AG09309 (cell line): ENCODE data around the gene ZSWIM6.

Experiments used
- DNase-seq: peaks from one replicate; pipeline ENCODE4 v3.0.0-alpha.2; 2010; ENCODE audit warnings: low read depth
- H3K4me3 ChIP-seq: 2 replicates; pipeline ENCODE4 v1.5.1; 2011; ENCODE audit warnings: mild to moderate bottlenecking, low read depth, low read length, moderate library complexity; ENCODE audit not compliant: control insufficient read depth
- TF ChIP-seq, protein P1 (sequence below): IDR thresholded peaks from 2 replicates; pipeline ENCODE4 v1.5.1; 2011; ENCODE audit warnings: mild to moderate bottlenecking, low read depth, low read length, inconsistent platforms; ENCODE audit not compliant: insufficient read depth, control insufficient read depth; ENCODE audit errors: missing control alignments

The ZSWIM6 gene

DNA sequence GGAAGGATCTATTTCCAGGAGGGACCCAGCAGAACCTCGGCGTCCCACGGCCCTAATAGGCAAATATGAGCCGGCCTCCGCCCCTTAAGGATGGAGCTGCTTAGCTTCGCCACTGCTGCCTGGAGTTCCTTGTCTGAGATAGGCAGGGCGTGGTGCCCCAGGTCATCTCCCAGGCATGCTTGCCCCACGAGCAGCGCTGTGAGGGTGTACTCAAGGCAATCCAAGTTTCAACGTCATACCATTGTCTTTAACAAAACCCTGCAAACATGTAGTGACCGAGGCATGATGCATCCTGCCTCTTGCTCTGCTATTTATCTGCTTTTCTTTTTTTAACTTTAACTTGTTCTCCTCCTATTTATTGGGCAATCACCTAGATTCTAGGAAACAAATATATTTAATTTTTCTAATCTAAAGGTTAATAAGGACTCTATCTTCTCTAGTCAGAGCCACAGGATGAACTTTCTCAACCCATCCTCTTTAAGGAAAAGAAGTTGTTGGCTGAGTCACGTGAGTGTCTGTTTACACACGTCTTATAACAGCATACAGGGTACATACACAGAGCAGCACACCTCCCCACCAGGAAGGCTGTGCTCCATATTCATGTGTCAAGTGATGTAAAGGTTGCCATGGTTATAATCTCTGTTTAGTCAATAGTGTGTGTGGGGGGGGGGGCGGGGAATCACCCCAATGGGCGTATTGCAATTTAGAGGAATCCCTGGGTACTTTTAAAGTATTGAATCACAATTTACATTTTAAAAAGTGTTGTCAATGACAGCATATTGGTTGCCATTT is 27.3 kb upstream of the ZSWIM6 start:
- H3K4me3 ChIP-seq = no peak overlapping the region

DNA sequence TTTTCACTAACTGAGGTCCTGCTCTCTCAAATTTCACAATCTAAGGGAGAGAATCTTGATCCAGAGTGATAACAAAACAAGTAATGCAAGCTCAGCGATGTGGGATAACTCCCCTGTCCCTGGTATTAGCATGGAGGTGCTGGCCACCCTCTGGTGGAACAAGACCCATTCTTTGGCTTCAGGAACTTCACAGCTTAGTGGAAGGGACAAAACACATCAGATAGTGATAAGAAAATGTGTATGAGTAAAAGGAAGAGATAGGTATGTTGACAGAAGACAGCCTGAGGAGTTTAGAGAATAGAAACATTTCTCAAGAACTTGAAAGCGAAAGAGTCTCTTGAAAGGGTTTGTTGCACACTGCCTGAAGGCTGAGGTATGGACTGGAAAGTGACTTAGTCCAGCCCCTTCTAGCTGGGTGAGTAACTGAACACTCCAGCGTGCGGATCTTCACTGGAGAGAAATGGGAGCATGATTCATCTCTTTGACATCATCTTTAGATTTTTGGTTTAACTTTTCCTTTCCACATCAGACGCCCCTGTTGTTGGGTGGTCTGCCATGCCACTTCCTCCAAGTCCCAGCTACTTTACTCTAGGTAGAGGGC is 25.4 kb upstream of the ZSWIM6 start:
- TF ChIP-seq, protein P1, sequence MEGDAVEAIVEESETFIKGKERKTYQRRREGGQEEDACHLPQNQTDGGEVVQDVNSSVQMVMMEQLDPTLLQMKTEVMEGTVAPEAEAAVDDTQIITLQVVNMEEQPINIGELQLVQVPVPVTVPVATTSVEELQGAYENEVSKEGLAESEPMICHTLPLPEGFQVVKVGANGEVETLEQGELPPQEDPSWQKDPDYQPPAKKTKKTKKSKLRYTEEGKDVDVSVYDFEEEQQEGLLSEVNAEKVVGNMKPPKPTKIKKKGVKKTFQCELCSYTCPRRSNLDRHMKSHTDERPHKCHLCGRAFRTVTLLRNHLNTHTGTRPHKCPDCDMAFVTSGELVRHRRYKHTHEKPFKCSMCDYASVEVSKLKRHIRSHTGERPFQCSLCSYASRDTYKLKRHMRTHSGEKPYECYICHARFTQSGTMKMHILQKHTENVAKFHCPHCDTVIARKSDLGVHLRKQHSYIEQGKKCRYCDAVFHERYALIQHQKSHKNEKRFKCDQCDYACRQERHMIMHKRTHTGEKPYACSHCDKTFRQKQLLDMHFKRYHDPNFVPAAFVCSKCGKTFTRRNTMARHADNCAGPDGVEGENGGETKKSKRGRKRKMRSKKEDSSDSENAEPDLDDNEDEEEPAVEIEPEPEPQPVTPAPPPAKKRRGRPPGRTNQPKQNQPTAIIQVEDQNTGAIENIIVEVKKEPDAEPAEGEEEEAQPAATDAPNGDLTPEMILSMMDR = no peak
- H3K4me3 ChIP-seq = peak overlapping the region; percentile 14
- peak; percentile 59 for DNase-seq

More for the DNA sequence above, 27.3 kb upstream of the ZSWIM6 start:
- DNase-seq = no peak
- TF ChIP-seq, protein P1 = no peak

DNA sequence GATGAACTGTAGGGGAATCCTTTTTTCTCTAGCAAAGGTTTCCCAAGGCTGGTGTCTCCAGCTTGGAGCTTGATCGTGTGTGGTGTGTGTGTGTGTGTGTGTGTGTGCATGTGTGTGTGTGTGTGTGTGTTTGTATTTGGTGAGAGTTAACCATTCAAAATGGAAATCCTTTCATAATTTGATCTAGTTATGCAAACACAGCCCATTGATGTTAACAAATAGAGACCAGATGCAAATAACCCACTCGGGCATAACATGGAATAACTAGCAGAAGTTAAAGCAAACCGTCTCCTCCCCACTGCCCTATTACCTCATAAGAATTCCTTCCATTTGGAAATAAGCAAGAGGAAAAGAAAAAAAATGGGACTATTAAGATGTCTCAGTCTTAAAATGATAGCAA is 24.9 kb upstream of the ZSWIM6 start:
- TF ChIP-seq, protein P1 = no peak
- no peak for DNase-seq
- H3K4me3 ChIP-seq = peak overlapping the region; percentile 14

DNA sequence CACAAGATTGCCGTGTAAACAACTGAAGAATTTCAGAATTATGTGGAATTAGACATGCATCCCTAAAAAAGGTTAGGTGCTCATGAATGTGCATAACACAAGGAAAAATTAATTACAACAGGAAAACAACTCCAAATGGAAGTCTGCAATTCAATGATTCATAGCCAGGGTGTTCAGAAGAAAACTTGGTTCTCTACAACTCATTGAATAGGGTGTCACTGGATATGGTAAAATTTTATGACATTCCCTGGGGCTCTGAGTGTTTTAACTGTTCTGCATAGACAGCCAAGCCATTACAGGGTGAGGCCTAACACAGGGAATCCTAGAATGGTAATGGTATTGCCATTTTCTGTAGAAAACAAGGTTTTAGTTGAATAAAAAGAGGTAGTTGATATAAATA is 24.4 kb upstream of the ZSWIM6 start:
- H3K4me3 ChIP-seq = no peak overlapping the region
- TF ChIP-seq, protein P1 = no peak
- DNase-seq = no peak

DNA sequence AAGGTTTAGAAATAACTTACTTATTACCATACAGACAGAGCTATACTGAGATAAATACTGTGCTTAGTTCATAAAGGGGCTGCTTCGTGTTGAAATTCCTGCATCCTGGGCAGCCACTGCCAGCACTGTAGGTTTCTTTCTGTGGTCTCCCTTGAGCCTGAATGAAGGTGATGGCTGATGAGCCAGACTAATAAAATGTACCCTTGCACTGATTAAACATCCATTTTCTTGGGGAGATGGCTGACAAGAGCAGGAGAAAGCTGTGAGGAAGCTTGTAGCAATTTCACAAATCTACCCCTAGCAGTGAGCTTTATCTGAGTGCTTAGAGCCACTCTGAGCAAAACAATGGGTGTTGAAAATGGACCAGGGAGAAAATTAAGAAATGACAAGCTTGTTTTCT is 23.3 kb upstream of the ZSWIM6 start:
- DNase-seq = no peak
- TF ChIP-seq, protein P1 = no peak
- no peak overlapping the region for H3K4me3 ChIP-seq

DNA sequence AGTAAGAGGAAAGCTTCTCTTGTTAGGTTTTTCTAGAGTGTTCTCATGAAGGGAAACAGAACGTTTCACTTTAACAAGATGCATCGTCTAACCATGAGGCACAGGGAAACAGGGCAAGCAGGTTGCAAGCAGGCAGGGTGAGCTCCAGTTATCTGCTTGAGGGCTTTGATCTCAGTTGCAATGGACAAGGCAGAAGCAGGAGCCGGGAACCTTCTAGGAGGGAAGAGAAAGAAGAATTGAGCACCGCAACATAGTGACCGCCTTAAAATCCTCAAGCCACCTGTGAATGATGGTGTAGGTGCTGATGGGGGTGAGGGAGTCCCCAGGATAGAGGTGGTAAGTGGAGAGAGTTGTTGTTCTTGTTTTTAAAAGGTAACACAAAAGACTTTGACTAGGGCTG is 22.9 kb upstream of the ZSWIM6 start:
- DNase-seq = no peak

More for the DNA sequence above, 22.9 kb upstream of the ZSWIM6 start:
- TF ChIP-seq, protein P1 = no peak
- H3K4me3 ChIP-seq = no peak overlapping the region
